HG03175 (cell line): Measurements from ENCODE around the gene PVALEF.

Experiments used
- ATAC-seq: cut with Tn5 transposase; IDR thresholded peaks from one replicate; pipeline ENCODE4 v1.9.1; 2021; ENCODE audit warnings: mild to moderate bottlenecking, moderate library complexity; ENCODE audit not compliant: unreplicated experiment

Gene PVALEF

GRCh38 chr17:81160747-81161453 is 4.4 kb upstream of the PVALEF start:
- no peak for ATAC-seq

GRCh38 chr17:81161536-81161935 is 3.8 kb upstream of the PVALEF start:
- no peak for ATAC-seq

GRCh38 chr17:81161972-81162371 is 3.3 kb upstream of the PVALEF start:
- no peak for ATAC-seq

GRCh38 chr17:81162491-81162890 is 2.8 kb upstream of the PVALEF start:
- ATAC-seq: no peak

GRCh38 chr17:81163051-81163695 is 2.1 kb upstream of the PVALEF start:
- ATAC-seq: no peak

GRCh38 chr17:81163703-81164370 is 1.5 kb upstream of the PVALEF start:
- no peak for ATAC-seq

GRCh38 chr17:81164371-81165245 is 699 bp upstream of the PVALEF start:
- no peak for ATAC-seq

GRCh38 chr17:81166033-81166492 is 756 bp downstream of the PVALEF start, which contains the start of gene AATK:
TSS of gene AATK (minus strand) at chr17:81166221. CDS start at chr17:81165992, 229 bp downstream.
- ATAC-seq: no peak

GRCh38 chr17:81167194-81167524 is 1.9 kb downstream of the PVALEF start:
- ATAC-seq: no peak

- no peak for ATAC-seq
Measured at GRCh38 chr17:81167638-81168037, 2.3 kb downstream of the PVALEF start.

- ATAC-seq: no peak
Measured at GRCh38 chr17:81169870-81170309, 4.6 kb downstream of the PVALEF start.

GRCh38 chr17:81170727-81171494 is 5.6 kb downstream of the PVALEF start:
- no peak for ATAC-seq

- ATAC-seq: no peak
Measured at GRCh38 chr17:81171941-81172340, 6.6 kb downstream of the PVALEF start.

GRCh38 chr17:81173052-81173761 is 7.9 kb downstream of the PVALEF start:
- no peak for ATAC-seq

- ATAC-seq: no peak
Measured at GRCh38 chr17:81173762-81174155, 8.5 kb downstream of the PVALEF start.

GRCh38 chr17:81176666-81177065 is 11.4 kb downstream of the PVALEF start:
- ATAC-seq: no peak

GRCh38 chr17:81178136-81179091 is 13.1 kb downstream of the PVALEF start:
- ATAC-seq: no peak

GRCh38 chr17:81179220-81179619 is 13.9 kb downstream of the PVALEF start:
- no peak for ATAC-seq
